ENCODE measurements around the gene PAPOLA.

The PAPOLA gene

GRCh38 chr14:96586056-96586455 lies 83.9 kb downstream of the PAPOLA start:
- DNase-seq (ENCODE audit: low spot score), result no peak

DNA sequence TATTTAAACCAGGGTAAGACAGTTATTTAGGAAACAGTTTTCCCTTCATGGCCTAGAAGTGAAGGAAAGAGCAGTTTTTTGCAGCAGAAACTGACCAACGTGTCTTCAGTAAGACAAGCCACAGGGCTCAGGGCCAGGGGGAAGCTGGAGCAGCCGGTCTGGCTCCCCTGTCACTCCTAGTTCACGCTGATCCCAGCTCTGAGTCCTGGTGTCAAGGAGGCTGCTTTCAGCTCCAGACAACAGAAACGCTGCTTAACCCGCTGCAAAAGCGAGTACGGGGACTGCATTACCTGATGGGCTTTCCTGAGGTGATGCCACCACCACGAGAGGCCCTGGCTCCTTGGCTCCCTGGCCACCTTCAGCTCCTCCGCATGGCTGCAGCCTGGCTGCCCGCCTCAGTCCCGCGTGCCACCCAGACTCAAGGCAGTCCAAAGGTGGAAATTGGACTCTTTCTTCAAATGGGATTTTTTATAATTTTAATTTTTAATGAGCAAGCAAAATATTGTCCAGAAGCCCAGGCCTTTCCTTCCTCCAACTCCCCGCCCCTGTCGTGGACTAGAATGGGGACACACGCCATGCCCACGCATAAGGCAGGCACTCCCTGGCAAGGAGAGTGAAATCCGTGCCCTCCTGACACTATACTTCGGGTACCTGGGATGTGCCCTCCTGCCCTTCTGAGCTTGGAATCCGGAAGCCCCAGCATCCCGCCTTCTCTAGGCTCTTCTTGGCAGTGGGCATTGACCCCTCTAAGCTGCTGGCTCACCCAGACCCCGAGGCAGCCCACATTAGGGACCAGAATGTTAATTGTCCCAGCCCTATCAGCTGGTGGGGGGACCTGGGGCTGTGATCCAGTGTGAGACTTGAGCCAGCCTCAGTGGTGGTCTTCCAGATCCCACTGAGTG lies 85.0 kb downstream of the PAPOLA start:
- DNase-seq (ENCODE audit: low spot score), result no peak

- DNase-seq (ENCODE audit: low spot score), result no peak
Observed at GRCh38 chr14:96587823-96588385, 85.7 kb downstream of the PAPOLA start.

DNA sequence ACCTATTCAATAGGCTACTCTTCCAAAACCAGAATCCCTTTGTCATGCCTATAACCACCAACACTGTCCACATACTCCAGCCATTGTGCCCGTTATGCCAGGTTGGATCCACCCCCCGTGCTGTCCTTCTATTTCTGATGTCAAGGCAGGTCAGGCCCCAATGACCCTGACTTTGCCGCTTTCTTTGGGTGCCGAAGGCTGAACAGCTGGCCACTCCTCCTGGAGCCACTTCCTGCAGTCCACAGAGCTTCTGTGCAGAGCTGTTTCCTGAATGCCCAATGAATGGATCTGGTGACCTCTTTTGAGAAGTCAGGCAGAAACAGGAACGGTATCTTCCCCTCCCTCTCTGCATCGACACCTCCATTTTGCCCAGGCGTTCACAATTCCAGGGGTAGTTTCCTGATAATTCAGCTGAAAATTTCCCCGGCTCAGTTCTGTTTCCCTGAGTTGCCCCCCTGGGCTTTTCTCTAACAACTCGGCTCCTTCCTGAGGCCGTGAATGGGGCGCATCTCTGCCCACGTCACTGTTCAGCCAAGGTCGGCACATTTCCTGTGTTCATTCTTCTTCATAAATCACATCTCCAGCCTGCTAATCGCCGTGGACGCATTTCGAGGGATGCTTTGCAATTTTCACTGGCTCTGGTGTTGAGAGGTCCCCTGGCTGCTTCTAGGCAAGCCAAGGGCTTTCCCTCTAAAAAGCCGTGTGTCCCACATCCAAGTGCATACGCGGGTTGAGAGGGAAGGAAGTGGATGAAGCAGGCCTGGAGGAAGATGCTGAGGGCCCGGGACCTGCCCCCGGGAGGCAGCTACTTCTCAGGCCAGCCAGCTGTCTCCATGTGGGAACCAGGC lies 86.5 kb downstream of the PAPOLA start:
- no peak for DNase-seq (ENCODE audit: low spot score)

DNA sequence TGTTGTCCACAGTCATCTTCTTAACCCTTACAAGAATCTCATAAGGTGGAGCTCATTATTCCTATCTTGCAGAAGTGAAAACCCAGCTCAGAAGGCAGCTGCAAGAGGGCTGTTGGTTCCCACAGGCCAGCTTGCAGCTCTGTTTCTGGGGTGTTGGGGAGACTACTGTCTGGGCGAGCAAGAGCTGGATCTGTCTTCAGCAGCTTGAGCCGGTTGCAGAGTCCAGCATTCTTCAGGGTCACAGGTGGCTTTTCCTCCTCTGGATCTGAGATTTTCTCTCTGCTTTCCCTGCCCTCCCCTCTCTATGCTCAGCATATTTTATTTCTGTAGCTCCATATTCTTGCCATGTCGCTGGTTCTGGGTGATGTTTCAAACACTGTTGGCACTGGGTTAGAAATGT lies 87.4 kb downstream of the PAPOLA start:
- no peak for DNase-seq (ENCODE audit: low spot score)

DNA sequence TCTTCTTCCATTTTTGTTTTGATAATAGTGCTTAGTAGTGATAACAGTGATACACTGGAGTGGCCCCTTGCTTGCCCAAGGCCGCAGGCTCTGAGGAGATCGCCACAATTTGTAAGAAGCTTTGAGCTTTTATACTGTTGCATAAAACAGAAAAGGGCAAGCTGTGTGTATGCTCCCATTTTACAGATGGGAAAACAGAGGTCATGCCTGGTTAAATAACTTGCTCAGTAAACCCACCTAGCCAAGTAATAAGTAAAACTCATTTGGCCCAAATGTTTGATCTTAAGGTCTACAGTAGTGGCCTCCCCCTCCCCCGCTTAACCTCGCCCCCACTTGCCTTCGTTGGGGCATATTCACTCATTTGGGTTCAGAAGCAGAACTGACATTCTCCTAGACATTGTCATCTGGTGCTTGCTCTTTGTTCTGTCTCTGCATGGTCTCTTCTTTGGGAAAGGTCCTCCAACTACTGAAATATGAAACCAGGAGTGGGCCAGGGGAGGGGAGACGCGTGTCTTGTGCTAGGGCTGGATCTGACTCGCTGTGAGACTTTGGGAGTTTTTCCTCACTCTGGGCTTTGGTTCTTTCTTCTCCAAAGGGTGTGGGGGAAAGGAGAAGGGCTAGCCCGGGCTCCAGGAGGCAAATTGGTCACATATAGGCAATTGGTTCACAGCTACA lies 88.1 kb downstream of the PAPOLA start:
- no peak for DNase-seq (ENCODE audit: low spot score)

DNA sequence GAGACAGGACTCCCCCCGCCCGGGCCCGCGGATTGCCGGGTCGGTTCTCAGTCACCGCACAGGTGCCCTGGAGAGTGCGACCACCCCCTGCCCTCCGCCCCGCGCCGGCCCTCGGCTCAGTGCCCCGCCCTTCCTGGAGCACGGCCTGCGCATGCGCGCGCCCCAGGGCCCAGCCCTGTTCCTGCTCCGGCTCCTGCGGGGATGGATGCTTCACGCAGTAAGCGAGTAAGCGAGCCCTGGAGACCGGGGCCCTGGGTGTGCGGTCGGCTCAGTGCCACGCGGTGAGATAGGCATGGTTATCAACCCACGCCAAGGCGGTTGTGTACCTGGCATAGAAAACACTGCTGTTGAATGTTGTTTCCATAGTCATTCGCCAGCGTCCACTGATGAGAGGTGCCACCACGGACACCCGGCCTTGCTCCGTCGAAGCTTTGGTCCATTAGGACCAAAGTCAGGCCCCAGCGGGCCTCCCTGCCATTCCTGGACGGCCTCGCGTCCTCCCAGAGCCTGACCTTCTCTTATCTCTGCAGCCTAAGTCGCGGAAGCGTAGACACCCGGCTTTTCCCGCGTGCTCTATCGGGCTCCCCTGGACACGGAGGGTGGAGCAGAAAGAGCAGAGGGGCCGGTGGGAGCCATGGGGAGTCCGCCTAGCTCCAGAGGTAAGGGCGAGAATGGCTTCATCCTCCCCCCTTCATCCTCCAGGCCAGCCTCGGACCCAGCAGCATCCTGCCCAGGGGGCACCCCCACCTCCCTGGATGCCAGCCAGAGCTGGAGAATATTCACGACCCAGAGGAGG lies 90.6 kb downstream of the PAPOLA start:
- no peak for DNase-seq (ENCODE audit: low spot score)

GRCh38 chr14:96594961-96595360 lies 92.8 kb downstream of the PAPOLA start:
- DNase-seq (ENCODE audit: low spot score), result no peak

DNA sequence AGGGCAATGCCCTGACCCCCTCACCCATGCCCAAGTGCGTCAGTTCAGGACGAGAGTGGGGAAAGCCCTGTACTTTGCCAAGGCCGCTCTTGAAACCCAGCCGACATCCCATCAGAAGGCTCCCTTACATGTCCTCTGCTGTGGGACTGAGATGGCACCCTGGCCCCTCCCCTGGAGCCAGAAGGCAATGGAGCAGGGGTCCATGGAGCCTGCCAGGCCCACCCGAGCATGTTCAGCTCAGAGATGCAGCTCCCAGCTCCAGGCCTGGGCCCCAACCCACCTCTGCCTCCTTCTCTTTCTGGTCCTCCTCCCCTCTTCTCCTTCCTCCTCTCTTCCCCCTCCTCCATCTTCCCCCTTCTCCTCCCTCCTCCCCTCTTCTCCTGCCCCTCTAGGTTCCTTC lies 95.5 kb downstream of the PAPOLA start:
- DNase-seq (ENCODE audit: low spot score), result no peak

GRCh38 chr14:96598332-96598928 lies 96.2 kb downstream of the PAPOLA start:
- no peak for DNase-seq (ENCODE audit: low spot score)

DNA sequence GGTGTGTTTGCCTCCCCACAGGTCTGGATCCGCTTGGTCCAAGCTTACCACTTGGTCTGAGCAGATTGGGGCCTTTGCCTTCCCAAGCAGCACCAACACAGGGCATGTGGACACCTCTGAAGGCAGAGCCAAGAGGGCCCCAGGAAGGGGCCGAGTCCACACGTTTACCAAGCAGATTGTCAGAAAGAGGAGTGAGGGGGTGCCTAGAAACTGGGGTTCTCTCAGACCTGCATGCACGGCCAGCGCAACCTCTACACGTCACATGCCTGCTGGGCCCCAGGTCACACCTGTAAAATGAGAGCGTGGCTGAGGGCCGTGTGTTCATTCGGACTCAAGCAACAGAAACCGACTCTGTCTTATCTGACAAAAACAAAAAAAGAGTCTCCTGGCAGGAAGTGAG lies 96.9 kb downstream of the PAPOLA start:
- DNase-seq (ENCODE audit: low spot score), result no peak

DNA sequence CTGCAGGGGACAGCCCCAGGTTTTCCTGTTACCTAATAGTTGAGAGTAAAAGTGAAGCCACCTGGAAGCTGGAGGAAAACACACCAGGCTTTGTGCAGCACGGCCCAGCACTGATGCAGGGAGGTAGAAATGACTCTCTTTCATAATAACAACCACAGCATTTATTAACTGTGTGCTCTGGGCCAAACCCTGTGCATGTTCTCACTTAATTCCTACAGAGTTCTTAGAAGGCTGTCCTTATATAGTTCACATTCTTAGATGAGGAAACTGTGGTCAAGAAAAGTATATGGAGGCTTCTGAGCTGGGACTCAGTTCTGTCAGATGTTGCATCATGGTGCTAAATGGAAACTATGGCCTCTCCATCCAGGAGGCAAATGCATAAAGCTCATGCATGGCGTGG lies 100.0 kb downstream of the PAPOLA start:
- DNase-seq (ENCODE audit: low spot score), result no peak

GRCh38 chr14:96603350-96604255 lies 101.4 kb downstream of the PAPOLA start:
- no peak for DNase-seq (ENCODE audit: low spot score)

DNA sequence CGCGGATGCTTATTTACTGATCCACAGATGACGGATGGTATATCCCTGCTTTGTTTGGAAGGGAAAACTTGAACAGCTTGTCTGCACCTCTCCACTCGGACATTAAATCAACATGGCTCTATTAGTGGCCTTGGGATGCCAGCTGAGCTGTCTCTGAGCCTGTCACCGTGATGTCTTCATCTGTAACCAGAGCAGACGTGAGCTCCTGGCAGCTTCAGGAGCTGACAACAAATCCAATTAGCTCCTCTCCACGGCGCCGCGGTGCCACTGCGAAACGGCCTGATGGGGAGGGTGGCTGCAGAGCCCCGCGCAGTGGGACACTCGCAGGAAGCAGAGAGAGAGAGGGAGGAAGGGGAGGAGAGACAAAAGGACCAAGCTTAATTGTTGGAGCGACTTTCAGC lies 112.3 kb downstream of the PAPOLA start:
- no peak for DNase-seq (ENCODE audit: low spot score)

GRCh38 chr14:96616161-96616721 lies 114.1 kb downstream of the PAPOLA start:
- no peak for DNase-seq (ENCODE audit: low spot score)

Data from hematopoietic multipotent progenitor cell treated with erythropoietin and hydrocortisone succinate and interleukin-3 and kit ligand, for 17 days (in vitro differentiated cells).